H1 (cell line): ENCODE results near the gene TMEM271. TPM values are rescaled to one million over a fixed set of nuclear protein-coding genes. Genes with fewer than 3 reads are reported as not detected.
A peak's percentile ranks its signal among the peaks of the same experiment; 100 is the strongest.

Experiments
- CTCF ChIA-PET: fragments of 300-600 bp; sonication (Branson Sonifier 250); formaldehyde crosslinking; loops from one replicate; lab custom pipeline; 2021; ENCODE audit not compliant: partially characterized antibody; lab: Charles Lee
- POLR2A ChIA-PET: fragments of 300-600 bp; sonication (Branson Sonifier 250); formaldehyde crosslinking; loops from one replicate; lab custom pipeline; 2021; ENCODE audit warnings: inconsistent platforms; ENCODE audit not compliant: partially characterized antibody; lab: Charles Lee
- DNase-seq, 2 experiments: peaks; one replicate each; pipeline versions ENCODE4 v3.0.0 to v3.0.0-alpha.2; 2010 to 2022; ENCODE audit warnings: low spot score in 2 of 2, low read depth in 1 of 2, mixed read lengths in 1 of 2
- FAIRE-seq: peaks from 2 replicates; lab custom pipeline; 2011; peaks lifted over from hg19 to GRCh38; lab: Jason Lieb, UNC
- H2AFZ ChIP-seq: 2 replicates; pipeline ENCODE4 v1.8.1; 2012; ENCODE audit warnings: low read length, inconsistent platforms
- H2AK5ac ChIP-seq: 2 replicates; pipeline ENCODE4 v1.6.1; 2013; ENCODE audit warnings: low read depth, low read length
- H2BK120ac ChIP-seq: replicated peaks from 2 replicates; pipeline ENCODE3; 2013; ENCODE audit warnings: low read depth, low read length, inconsistent platforms
- H2BK12ac ChIP-seq: 2 replicates; pipeline ENCODE4 v1.6.1; 2013; ENCODE audit warnings: low read depth, low read length
- H2BK15ac ChIP-seq: 2 replicates; pipeline ENCODE4 v1.6.1; 2013; ENCODE audit warnings: low read length
- H2BK20ac ChIP-seq: 2 replicates; pipeline ENCODE4 v1.6.1; 2013; ENCODE audit warnings: low read length
- H2BK5ac ChIP-seq: 2 replicates; pipeline ENCODE4 v1.6.1; 2013; ENCODE audit warnings: low read depth, low read length
- H3K14ac ChIP-seq: 2 replicates; pipeline ENCODE4 v1.6.1; 2013; ENCODE audit warnings: inconsistent platforms; ENCODE audit not compliant: insufficient read length
- H3K18ac ChIP-seq: 2 replicates; pipeline ENCODE4 v1.6.1; 2013; ENCODE audit warnings: low read length; ENCODE audit errors: extremely low read depth
- H3K23ac ChIP-seq: 2 replicates; pipeline ENCODE4 v1.6.1; 2013; ENCODE audit warnings: inconsistent platforms; ENCODE audit not compliant: insufficient read length
- H3K23me2 ChIP-seq: 2 replicates; pipeline ENCODE4 v1.6.1; 2013; ENCODE audit warnings: low read depth, low read length
- H3K27ac ChIP-seq: 2 replicates; pipeline ENCODE4 v1.6.1; 2011; ENCODE audit warnings: low read depth, low read length, inconsistent platforms
- H3K27me3 ChIP-seq, 4 experiments: replicated peaks in 1 of 4; 1 replicate in 1 of 4; 2 replicates in 3 of 4; pipeline versions ENCODE4 v1.6.1 to v1.8.1; 2011 to 2013; ENCODE audit warnings: low read length in 3 of 4, mild to moderate bottlenecking in 3 of 4, inconsistent platforms in 2 of 4, mixed read lengths in 2 of 4, moderate library complexity in 1 of 4; ENCODE audit not compliant: control insufficient read depth in 3 of 4, insufficient read depth in 3 of 4; ENCODE audit errors: extremely low read depth in 1 of 4
- H3K36me3 ChIP-seq, 4 experiments: 2 replicates each; pipeline versions ENCODE4 v1.6.1 to v1.8.1; 2011 to 2013; ENCODE audit warnings: mild to moderate bottlenecking in 4 of 4, low read length in 3 of 4, moderate library complexity in 2 of 4, control low read depth in 1 of 4, inconsistent platforms in 1 of 4; ENCODE audit not compliant: insufficient read depth in 4 of 4, control insufficient read depth in 2 of 4
- H3K4ac ChIP-seq: replicated peaks from 2 replicates; pipeline ENCODE3; 2013; ENCODE audit warnings: low read length, low read depth, mixed read lengths, inconsistent platforms; ENCODE audit not compliant: insufficient read length
- H3K4me1 ChIP-seq, 4 experiments: replicated peaks in 1 of 4; 1 replicate in 1 of 4; 2 replicates in 3 of 4; pipeline versions ENCODE4 v1.6.1 to v1.8.1; 2011 to 2013; ENCODE audit warnings: low read length in 3 of 4, inconsistent platforms in 2 of 4, mixed read lengths in 1 of 4; ENCODE audit not compliant: insufficient read depth in 4 of 4, control insufficient read depth in 3 of 4
- H3K4me2 ChIP-seq, 2 experiments: 2 replicates each; pipeline versions ENCODE4 v1.6.1 to v1.8.1; 2011 to 2013; ENCODE audit warnings: low read depth in 2 of 2, low read length in 2 of 2, control low read depth in 1 of 2, inconsistent platforms in 1 of 2, mild to moderate bottlenecking in 1 of 2; ENCODE audit not compliant: insufficient read depth in 1 of 2
- H3K4me3 ChIP-seq, 4 experiments: fragments of 200-600, 300-600 bp in 1 of 4; sonication (generic), shearing (Covaris generic), sonication (Bioruptor Twin) in 1 of 4; 2 replicates each; pipeline versions ENCODE4 v1.5.1 to v1.8.1; 2011 to 2016; ENCODE audit warnings: low read length in 4 of 4, low read depth in 3 of 4, control low read depth in 2 of 4, inconsistent platforms in 2 of 4, mild to moderate bottlenecking in 2 of 4, mixed read lengths in 1 of 4, moderate library complexity in 1 of 4; ENCODE audit not compliant: insufficient read depth in 2 of 4; ENCODE audit errors: extremely low read depth in 1 of 4
- H3K56ac ChIP-seq: replicated peaks from 2 replicates; pipeline ENCODE3; 2013; ENCODE audit warnings: low read depth, mild to moderate bottlenecking, mixed read lengths, low read length, inconsistent platforms; ENCODE audit not compliant: insufficient read length
- H3K79me1 ChIP-seq: 2 replicates; pipeline ENCODE4 v1.6.1; 2013; ENCODE audit warnings: low read depth, low read length, control low read depth
- H3K79me2 ChIP-seq, 2 experiments: 2 replicates each; pipeline versions ENCODE4 v1.6.1 to v1.8.1; 2012 to 2013; ENCODE audit warnings: low read length in 2 of 2, mild to moderate bottlenecking in 2 of 2, inconsistent platforms in 1 of 2; ENCODE audit not compliant: insufficient read depth in 2 of 2, control insufficient read depth in 1 of 2
- H3K9ac ChIP-seq, 4 experiments: replicated peaks in 1 of 4; 1 replicate in 1 of 4; 2 replicates in 3 of 4; pipeline versions ENCODE4 v1.6.1 to v1.8.1; 2011 to 2013; ENCODE audit warnings: low read depth in 3 of 4, low read length in 3 of 4, control low read depth in 2 of 4, mild to moderate bottlenecking in 2 of 4, moderate library complexity in 2 of 4, inconsistent platforms in 1 of 4; ENCODE audit errors: extremely low read depth in 1 of 4
- H3K9me3 ChIP-seq, 2 experiments: 2 replicates each; pipeline versions ENCODE4 v1.6.1 to v1.8.1; 2012 to 2013; ENCODE audit warnings: mild to moderate bottlenecking in 2 of 2, moderate library complexity in 2 of 2, control low read depth in 1 of 2, inconsistent platforms in 1 of 2, low read depth in 1 of 2, low read length in 1 of 2, mixed read lengths in 1 of 2; ENCODE audit not compliant: insufficient read depth in 2 of 2
- H4K20me1 ChIP-seq, 2 experiments: replicated peaks in 1 of 2; 2 replicates each; pipeline versions ENCODE3 to v1.8.1; 2011 to 2013; ENCODE audit warnings: inconsistent platforms in 2 of 2, low read length in 2 of 2, mild to moderate bottlenecking in 1 of 2; ENCODE audit not compliant: insufficient read depth in 2 of 2, control insufficient read depth in 1 of 2
- H4K5ac ChIP-seq: 2 replicates; pipeline ENCODE4 v1.6.1; 2013; ENCODE audit warnings: low read length, low read depth, mixed read lengths, inconsistent platforms; ENCODE audit not compliant: insufficient read length
- H4K8ac ChIP-seq: 2 replicates; pipeline ENCODE4 v1.8.0; 2013; ENCODE audit warnings: mild to moderate bottlenecking, moderate library complexity, low read length, inconsistent platforms; ENCODE audit not compliant: insufficient read depth; ENCODE audit errors: extremely low read depth
- H4K91ac ChIP-seq: replicated peaks from 2 replicates; pipeline ENCODE3; 2013; ENCODE audit warnings: low read length, mixed read lengths, inconsistent platforms; ENCODE audit not compliant: insufficient read length
- SIRT6 ChIP-seq: IDR thresholded peaks from one replicate; pipeline ENCODE4 v1.7.1; 2012; ENCODE audit warnings: low read length, inconsistent platforms
- SP4 ChIP-seq: IDR thresholded peaks from 2 replicates; pipeline ENCODE4 v1.6.1; 2012; ENCODE audit warnings: low read length, inconsistent platforms
- WGBS, 2 experiments: shearing (Covaris generic) in 1 of 2; methylation state at CpG; one replicate each; pipeline versions ENCODE4 v1.1.6 to v1.1.7; 2013 to 2015; ENCODE audit warnings: low lambda C conversion rate in 2 of 2, mixed read lengths in 2 of 2, inconsistent platforms in 1 of 2, low coverage in 1 of 2, missing lambda C conversion rate in 1 of 2; ENCODE audit not compliant: insufficient replicate concordance in 2 of 2, insufficient coverage in 1 of 2, insufficient read length in 1 of 2; ENCODE audit errors: extremely low coverage in 1 of 2, missing lambda C conversion rate in 1 of 2; 5-methylcytosine and 5-hydroxymethylcytosine counted together
- polyA plus RNA-seq, 7 experiments: library from polyadenylated mRNA; depleted of rRNA in 3 of 7; stranded (reverse) in 5 of 7; unstranded in 2 of 7; fragments of >200 nt in 5 of 7; fragments of 200-250 nt in 2 of 7; gene quantifications; 1 replicate in 5 of 7; 2 replicates in 1 of 7; 4 replicates in 1 of 7; pipeline versions ENCODE4 v1.2.1 to v1.2.3, GENCODE V29; 2011 to 2013; ENCODE audit warnings: missing spikeins in 2 of 7, mixed read lengths in 2 of 7
- total RNA-seq: library from RNA; stranded (reverse); fragmentation: NEBNext Ultra II Directional; extraction: Animal tissue kit (Norgen Biotek cat#: 25700); gene quantifications from 2 replicates; pipeline ENCODE4 v1.2.1, GENCODE V29; 2021
- TF ChIP-seq, protein P1 (sequence below): IDR thresholded peaks from 2 replicates; pipeline ENCODE4 v1.6.1; 2012; ENCODE audit warnings: low read length, inconsistent platforms

TMEM271 gene
- total and polyA plus RNA-seq, 2 of the 8 experiments (the other 6 are each of a cell fraction or from before 2014, with no cell fraction given) = 0.08 to 0.35 TPM

DNA sequence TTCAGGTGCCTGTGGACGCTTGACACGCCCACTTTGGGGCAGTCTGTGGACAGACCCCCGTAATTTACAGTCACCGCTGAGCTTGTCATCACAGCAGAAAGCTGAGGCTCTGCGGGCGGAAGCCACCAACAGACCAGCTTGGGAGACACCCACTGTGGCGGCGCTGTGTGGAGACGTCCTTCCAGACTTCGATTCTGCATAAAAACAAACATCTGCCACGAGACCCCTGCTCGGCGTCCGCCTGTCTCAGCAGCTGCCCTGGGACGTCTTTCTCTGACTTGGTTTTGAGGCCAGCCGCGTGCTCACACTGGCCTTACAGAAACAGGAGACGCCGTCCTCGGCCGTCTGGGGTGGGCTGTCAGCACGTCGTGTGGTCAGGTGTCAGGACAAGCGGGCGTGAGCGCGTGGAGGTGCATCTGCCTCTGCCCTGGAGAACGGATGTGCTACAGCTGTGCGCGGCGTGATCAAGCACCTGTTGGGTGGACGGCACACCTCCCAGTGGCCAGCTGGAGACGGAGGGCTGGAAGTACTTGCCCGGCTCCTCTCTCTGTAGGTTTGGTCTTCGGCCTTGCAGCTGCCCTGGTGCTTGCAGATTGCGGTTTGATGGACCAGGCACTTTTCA is 39.6 kb downstream of the TMEM271 start:
- Histone ChIP-seq H3K9me3 (no peaks in the 10 kb centered on the region), H2AK5ac (no peak overlapping the region), H3K79me2 (no peaks in the 10 kb centered on the region), H2BK12ac (no peak overlapping the region), H3K4ac (no peak overlapping the region), H3K4me1 (no peaks in the 10 kb centered on the region), H3K9ac (no peak overlapping the region), H3K27ac (no peak overlapping the region), H2BK15ac (no peak overlapping the region), H2BK120ac (no peak overlapping the region), H4K91ac (no peak overlapping the region)
- ChIA-PET POLR2A (no interaction called here), CTCF (no interaction called here)
- no peak for DNase-seq
- TF ChIP-seq SP4 (no peak), SIRT6 (no peak)
- TF ChIP-seq, protein P1, sequence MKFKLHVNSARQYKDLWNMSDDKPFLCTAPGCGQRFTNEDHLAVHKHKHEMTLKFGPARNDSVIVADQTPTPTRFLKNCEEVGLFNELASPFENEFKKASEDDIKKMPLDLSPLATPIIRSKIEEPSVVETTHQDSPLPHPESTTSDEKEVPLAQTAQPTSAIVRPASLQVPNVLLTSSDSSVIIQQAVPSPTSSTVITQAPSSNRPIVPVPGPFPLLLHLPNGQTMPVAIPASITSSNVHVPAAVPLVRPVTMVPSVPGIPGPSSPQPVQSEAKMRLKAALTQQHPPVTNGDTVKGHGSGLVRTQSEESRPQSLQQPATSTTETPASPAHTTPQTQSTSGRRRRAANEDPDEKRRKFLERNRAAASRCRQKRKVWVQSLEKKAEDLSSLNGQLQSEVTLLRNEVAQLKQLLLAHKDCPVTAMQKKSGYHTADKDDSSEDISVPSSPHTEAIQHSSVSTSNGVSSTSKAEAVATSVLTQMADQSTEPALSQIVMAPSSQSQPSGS = no peak
- TF ChIP-seq, all 59 proteins: peak for 0
- peaks cover 5 to 15% of the 10 kb centered on the region in 2 experiments for H4K20me1 ChIP-seq
- H3K56ac ChIP-seq = no peak overlapping the region
- no peaks in the 10 kb centered on the region for H3K23me2 ChIP-seq
- no peak overlapping the region for H3K18ac ChIP-seq
- H3K14ac ChIP-seq = no peak overlapping the region
- WGBS, 2 experiments = 92% methylated on average over 36 of the region's 36 CpGs; no CpG with 5 or more reads in 1 of the 2 experiments
- no peak overlapping the region for H3K4me2 ChIP-seq
- no peak overlapping the region for H3K4me3 ChIP-seq
- H3K79me1 ChIP-seq = no peaks in the 10 kb centered on the region
- H3K27me3 ChIP-seq = no peaks in the 10 kb centered on the region
- no peak overlapping the region for H4K5ac ChIP-seq
- peaks cover 0 to 23% (median 10%) of the 10 kb centered on the region in 4 experiments; a peak in 5 of 8 replicates for H3K36me3 ChIP-seq
- H2AFZ ChIP-seq = no peak overlapping the region
- H2BK5ac ChIP-seq = no peak overlapping the region
- H2BK20ac ChIP-seq = no peak overlapping the region
- no peak overlapping the region for H3K23ac ChIP-seq
- no peak for FAIRE-seq
- H4K8ac ChIP-seq = peak overlapping the region; percentile 68; the same call in 1 of the 2 replicates
